ENCODE results near the gene PLEKHM3.

DNA sequence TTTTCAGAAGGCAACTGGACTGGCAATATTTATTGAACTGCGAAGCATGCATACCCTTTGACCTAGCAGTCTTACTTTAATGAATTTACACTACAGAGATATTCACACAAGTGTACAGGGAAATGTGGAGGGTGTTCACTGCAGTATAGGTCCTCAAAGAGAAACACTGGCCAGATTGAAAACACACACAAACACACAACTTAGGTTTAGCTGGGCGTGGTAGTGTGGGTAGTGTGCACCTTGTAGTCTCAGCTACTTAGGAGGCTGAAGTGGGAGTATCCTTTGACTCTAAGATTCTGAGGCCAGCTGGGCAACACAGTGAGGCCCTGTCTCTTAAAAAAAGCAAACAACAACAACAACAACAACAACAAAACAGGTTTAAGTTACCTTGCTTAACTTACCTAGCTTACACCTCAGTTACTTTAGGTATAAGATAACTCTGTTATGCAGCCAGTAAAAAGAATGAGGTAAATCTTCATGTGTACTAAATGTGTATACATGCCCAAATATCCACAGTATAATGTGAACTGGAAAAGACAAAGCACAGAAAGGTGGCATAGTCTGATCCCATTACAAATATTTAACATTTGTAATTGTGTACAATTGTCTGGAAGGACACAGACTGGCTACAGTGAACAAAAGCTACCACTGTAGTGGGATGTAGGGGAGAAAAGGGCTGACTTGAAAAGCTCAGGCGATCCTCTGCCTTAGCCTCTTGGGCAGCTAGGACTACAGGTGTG is 149.7 kb downstream of the PLEKHM3 start:
- TF ChIP-seq, protein P1, sequence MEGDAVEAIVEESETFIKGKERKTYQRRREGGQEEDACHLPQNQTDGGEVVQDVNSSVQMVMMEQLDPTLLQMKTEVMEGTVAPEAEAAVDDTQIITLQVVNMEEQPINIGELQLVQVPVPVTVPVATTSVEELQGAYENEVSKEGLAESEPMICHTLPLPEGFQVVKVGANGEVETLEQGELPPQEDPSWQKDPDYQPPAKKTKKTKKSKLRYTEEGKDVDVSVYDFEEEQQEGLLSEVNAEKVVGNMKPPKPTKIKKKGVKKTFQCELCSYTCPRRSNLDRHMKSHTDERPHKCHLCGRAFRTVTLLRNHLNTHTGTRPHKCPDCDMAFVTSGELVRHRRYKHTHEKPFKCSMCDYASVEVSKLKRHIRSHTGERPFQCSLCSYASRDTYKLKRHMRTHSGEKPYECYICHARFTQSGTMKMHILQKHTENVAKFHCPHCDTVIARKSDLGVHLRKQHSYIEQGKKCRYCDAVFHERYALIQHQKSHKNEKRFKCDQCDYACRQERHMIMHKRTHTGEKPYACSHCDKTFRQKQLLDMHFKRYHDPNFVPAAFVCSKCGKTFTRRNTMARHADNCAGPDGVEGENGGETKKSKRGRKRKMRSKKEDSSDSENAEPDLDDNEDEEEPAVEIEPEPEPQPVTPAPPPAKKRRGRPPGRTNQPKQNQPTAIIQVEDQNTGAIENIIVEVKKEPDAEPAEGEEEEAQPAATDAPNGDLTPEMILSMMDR (conservative IDR thresholded peaks at IDR 0.05 in 1 of 2, IDR thresholded peaks at IDR 0.05 in 1 of 2; ENCODE audit: low read depth in 1 of 2, low read length in 2 of 2): no peak
- TF ChIP-seq EZH2 (IDR thresholded peaks at IDR 0.05; ENCODE audit: low read length, missing control alignments): no peak

Data from fibroblast of lung (primary cell).